Measurements from ENCODE around the gene KIF21B.

KIF21B gene

GRCh38 chr1:201001962-201002361 lies 21.6 kb downstream of the KIF21B start:
- no peak overlapping the region for H3K4me3 ChIP-seq (replicated peaks; ENCODE audit: insufficient read depth, low read length)
- DNase-seq (ENCODE audit: low read depth in 1 of 2, low spot score in 1 of 2): no peak
- TF ChIP-seq CTCF (IDR thresholded peaks at IDR 0.05; ENCODE audit: insufficient read depth, low read length) (no peak), POLR2AphosphoS5 (IDR thresholded peaks at IDR 0.05; ENCODE audit: low read depth) (no peak), REST (IDR thresholded peaks at IDR 0.05; ENCODE audit: insufficient replicate concordance, low read depth) (no peak), SPI1 (IDR thresholded peaks at IDR 0.05; ENCODE audit: borderline replicate concordance, low read depth) (no peak), GABPA (IDR thresholded peaks at IDR 0.05; ENCODE audit: low read depth) (no peak)

GRCh38 chr1:201000391-201000790 lies 23.1 kb downstream of the KIF21B start:
- DNase-seq (ENCODE audit: low read depth in 1 of 2, low spot score in 1 of 2): no peak
- TF ChIP-seq POLR2AphosphoS5 (IDR thresholded peaks at IDR 0.05; ENCODE audit: low read depth) (no peak), GABPA (IDR thresholded peaks at IDR 0.05; ENCODE audit: low read depth) (no peak)
- Histone ChIP-seq H3K4me3 (replicated peaks; ENCODE audit: insufficient read depth, low read length) (no peak overlapping the region), H3K27me3 (ENCODE audit: insufficient read depth, poor library complexity, severe bottlenecking) (no peaks in the 10 kb centered on the region), H3K27ac (replicated peaks) (no peak overlapping the region)

More at GRCh38 chr1:201001962-201002361, 21.6 kb downstream of the KIF21B start:
- Histone ChIP-seq H3K27me3 (ENCODE audit: insufficient read depth, poor library complexity, severe bottlenecking) (no peaks in the 10 kb centered on the region), H3K27ac (replicated peaks) (no peak overlapping the region)

- no peak overlapping the region for H3K4me3 ChIP-seq (replicated peaks; ENCODE audit: insufficient read depth, low read length)
- H3K27me3 ChIP-seq (ENCODE audit: insufficient read depth, poor library complexity, severe bottlenecking): no peaks in the 10 kb centered on the region
- TF ChIP-seq REST (IDR thresholded peaks at IDR 0.05; ENCODE audit: insufficient replicate concordance, low read depth) (no peak), POLR2AphosphoS5 (IDR thresholded peaks at IDR 0.05; ENCODE audit: low read depth) (no peak), CTCF (IDR thresholded peaks at IDR 0.05; ENCODE audit: insufficient read depth, low read length) (no peak), GABPA (IDR thresholded peaks at IDR 0.05; ENCODE audit: low read depth) (no peak), SPI1 (IDR thresholded peaks at IDR 0.05; ENCODE audit: borderline replicate concordance, low read depth) (no peak)
- H3K27ac ChIP-seq (replicated peaks): no peak overlapping the region
- DNase-seq (ENCODE audit: low read depth in 1 of 2, low spot score in 1 of 2): no peak
Observed at GRCh38 chr1:200999667-201000066, 23.8 kb downstream of the KIF21B start.

GRCh38 chr1:200998323-200998722 lies 25.2 kb downstream of the KIF21B start:
- TF ChIP-seq SPI1 (IDR thresholded peaks at IDR 0.05; ENCODE audit: borderline replicate concordance, low read depth) (no peak), POLR2AphosphoS5 (IDR thresholded peaks at IDR 0.05; ENCODE audit: low read depth) (no peak), GABPA (IDR thresholded peaks at IDR 0.05; ENCODE audit: low read depth) (no peak), CTCF (IDR thresholded peaks at IDR 0.05; ENCODE audit: insufficient read depth, low read length) (no peak), REST (IDR thresholded peaks at IDR 0.05; ENCODE audit: insufficient replicate concordance, low read depth) (no peak)
- no peak for DNase-seq (ENCODE audit: low read depth in 1 of 2, low spot score in 1 of 2)
- no peaks in the 10 kb centered on the region for H3K27me3 ChIP-seq (ENCODE audit: insufficient read depth, poor library complexity, severe bottlenecking)

More at GRCh38 chr1:200998323-200998722, 25.2 kb downstream of the KIF21B start:
- Histone ChIP-seq H3K27ac (replicated peaks) (no peak overlapping the region), H3K4me3 (replicated peaks; ENCODE audit: insufficient read depth, low read length) (no peak overlapping the region)

All from HL-60 (cell line).